ENCODE results near the gene GNAT1.

DNA sequence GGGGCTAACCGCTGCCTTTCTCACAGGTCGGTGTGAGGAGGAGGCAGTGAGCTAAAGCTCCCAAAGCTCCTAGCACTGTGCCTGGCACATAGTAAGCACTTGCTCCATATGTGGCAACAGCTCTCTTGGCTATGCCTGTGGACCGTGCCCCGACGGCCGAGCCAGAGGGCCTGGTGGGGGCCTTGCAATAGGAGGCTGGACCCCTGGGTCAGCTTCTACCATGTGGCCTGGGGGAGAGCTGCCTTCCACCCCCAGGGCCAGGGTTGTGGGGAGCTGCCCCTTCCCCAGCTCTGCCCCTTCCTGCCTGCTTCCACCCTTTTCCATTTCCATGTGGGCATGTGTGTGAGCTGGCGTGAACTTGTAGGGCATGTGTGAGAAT lies 16.9 kb upstream of the GNAT1 start:
- TF ChIP-seq CTCF (IDR thresholded peaks at IDR 0.05) (no peak), POLR2A (IDR thresholded peaks at IDR 0.05) (no peak)
